Right cardiac atrium (tissue), 5 donors: ENCODE measurements around the gene HJURP. TPM values are rescaled to one million over a fixed set of nuclear protein-coding genes. Genes with fewer than 3 reads are reported as not detected.

Experiments
- ATAC-seq, 2 donors: fragments of 200-7000 bp; cut with Tn5 transposase; one replicate each; pipeline versions ENCODE4 v1.8.0 to v1.9.1; 2020; ENCODE audit warnings: moderate library complexity in 2 of 2, mild to moderate bottlenecking in 1 of 2
- DNase-seq, 3 donors: peaks; one replicate each; pipeline ENCODE4 v3.0.0-alpha.2; 2020
- H3K27ac ChIP-seq: one replicate; pipeline ENCODE4 v1.5.1; 2013; ENCODE audit warnings: mild to moderate bottlenecking, low read length, control low read depth, moderate library complexity
- H3K27me3 ChIP-seq: one replicate; pipeline ENCODE4 v1.6.1; 2013; ENCODE audit not compliant: control insufficient read depth, insufficient read depth
- H3K4me1 ChIP-seq: one replicate; pipeline ENCODE4 v1.6.1; 2013; ENCODE audit warnings: low read length; ENCODE audit not compliant: control insufficient read depth, insufficient read depth
- H3K4me3 ChIP-seq: one replicate; pipeline ENCODE4 v1.5.1; 2013; ENCODE audit warnings: low read length, control low read depth
- H3K9me3 ChIP-seq: one replicate; pipeline ENCODE4 v1.6.1; 2013; ENCODE audit warnings: low read length; ENCODE audit not compliant: control insufficient read depth
- WGBS: extraction: QIAGEN DNeasy Blood & Tissue Kit; methylation state at CpG from one replicate; pipeline ENCODE4 v1.1.7; 2013; 5-methylcytosine and 5-hydroxymethylcytosine counted together
- intact Hi-C, 4 donors: fragments of 100-400 bp; cut with DNase I; formaldehyde crosslinking; loops; one replicate each; pipeline versions ENCODE4 v1.11.0 to v1.14.0; 2022 to 2023
- polyA plus RNA-seq: library from polyadenylated mRNA; stranded (reverse); fragments of 200-250 nt; gene quantifications from one replicate; pipeline ENCODE4 v1.2.3, GENCODE V29; 2013
- total RNA-seq, 4 donors: library from RNA; stranded (reverse); fragmentation: NEBNext Ultra II Directional; extraction: Animal tissue kit (Norgen Biotek cat#: 25700); gene quantifications; one replicate each; pipeline ENCODE4 v1.2.1, GENCODE V29; 2021
- donor health status: healthy with polysubstance abuse.
- donor health status: DM: no; HTN: yes; CAD: no.
- donor health status: DM: no; HTN: no; CAD: no.
- donor health status: DM: no; HTN: yes; CAD: no; lungs with severe emphysema.
- donor health status: DM: yes; HTN: yes; CAD: no.

Gene HJURP
- total and polyA plus RNA-seq, 5 donors, result 0.09 to 0.94 (median 0.77) TPM; not detected in 2

DNA sequence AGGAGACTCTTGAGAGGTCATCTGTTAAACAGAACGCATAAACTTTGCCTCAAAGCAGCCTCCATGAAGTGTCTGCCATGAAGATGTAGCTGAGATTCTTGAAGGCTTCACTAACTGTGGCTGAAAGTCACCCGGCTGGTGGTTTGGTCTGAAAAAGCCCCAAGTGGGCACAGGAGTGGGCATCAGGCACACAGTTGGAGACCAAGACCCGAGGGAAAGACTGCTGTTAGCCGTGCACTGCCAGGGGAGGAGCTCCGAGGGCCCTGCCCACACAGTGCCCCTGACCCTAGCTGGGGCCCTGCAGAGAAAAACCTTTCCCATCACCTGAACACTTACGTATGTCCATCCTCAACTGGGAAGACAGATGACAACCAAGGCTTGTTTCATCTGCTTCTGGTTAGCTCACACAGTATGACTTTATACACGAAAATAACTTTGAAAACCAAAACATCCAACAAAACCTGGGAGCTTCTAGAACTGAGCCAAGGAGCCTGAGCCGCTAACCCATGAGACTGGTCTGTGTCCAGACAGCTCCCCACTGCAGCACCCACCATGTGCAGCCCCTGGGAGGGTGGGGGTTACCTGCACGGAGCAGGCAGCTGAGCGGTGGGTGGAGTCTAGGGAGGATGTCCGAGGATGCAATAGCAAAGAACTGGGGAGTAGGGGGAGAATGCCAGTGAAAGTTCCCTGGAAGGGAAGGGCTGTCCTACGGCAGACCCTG, 15.4 kb downstream of the HJURP start:
- WGBS, result 86% methylated on average over 12 of the region's 12 CpGs
- no peak for ATAC-seq

DNA sequence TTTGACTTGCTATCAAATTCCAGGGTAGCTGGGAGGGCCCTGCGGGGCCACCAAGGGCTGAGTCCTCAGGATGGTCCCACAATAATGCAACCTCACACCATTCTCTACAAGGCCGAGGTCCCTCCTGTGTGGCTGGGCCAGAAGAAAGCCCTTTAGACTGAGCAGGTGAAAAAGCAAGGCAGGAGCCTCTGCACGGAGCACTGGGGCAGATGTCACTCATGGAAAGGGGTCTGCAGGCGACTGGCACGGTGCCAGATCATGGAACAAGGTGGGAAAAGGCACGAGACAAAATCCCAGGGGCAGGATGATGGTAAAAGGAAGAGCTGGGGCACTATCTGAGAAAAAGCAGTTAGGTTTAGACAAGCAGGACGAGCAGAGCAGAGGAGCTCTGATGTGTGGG, 16.1 kb downstream of the HJURP start:
- no peak for ATAC-seq

More for the DNA sequence above, 15.4 kb downstream of the HJURP start:
- no peaks in the 10 kb centered on the region for H3K27me3 ChIP-seq
- H3K4me3 ChIP-seq, result no peak overlapping the region
- H3K9me3 ChIP-seq, result no peaks in the 10 kb centered on the region
- intact Hi-C loops, result no loop called here
- H3K27ac ChIP-seq, result no peak overlapping the region
- DNase-seq, result no peak
- no peaks in the 10 kb centered on the region for H3K4me1 ChIP-seq

DNA sequence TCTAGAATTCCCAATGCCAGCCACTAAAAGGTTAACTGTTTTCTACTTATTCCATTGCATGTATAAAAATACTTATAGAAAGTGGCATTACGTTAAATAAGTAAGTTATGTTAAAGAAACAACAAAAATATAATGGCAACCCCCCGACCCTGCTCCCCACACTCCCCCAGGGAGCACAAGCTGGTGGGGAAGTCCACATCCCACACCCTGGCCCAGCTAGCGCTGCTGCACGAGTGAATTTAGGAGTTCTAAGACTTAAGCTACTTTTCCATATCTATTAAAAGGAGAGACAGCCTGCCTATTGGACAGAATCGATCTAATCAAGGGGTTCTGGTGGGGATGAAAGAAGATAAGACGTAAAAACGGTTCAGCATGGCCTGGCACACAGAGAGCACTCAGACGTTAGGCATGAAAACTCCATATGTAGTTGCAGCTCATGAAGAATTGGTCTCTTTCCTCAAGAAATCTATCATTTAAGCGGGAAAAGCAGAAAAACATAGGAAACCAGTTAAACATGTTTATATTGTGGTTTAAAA, 16.6 kb downstream of the HJURP start:
- Histone ChIP-seq H3K4me3 (no peak overlapping the region), H3K27me3 (no peaks in the 10 kb centered on the region), H3K9me3 (no peaks in the 10 kb centered on the region), H3K27ac (no peak overlapping the region), H3K4me1 (no peaks in the 10 kb centered on the region)
- intact Hi-C loops, result no loop called here
- ATAC-seq (no peak), DNase-seq (no peak)
- 79% methylated on average over 9 of the region's 9 CpGs for WGBS

More for the DNA sequence above, 16.1 kb downstream of the HJURP start:
- no peaks in the 10 kb centered on the region for H3K9me3 ChIP-seq
- H3K27me3 ChIP-seq, result no peaks in the 10 kb centered on the region
- 78% methylated on average over 7 of the region's 7 CpGs for WGBS
- H3K27ac ChIP-seq, result no peak overlapping the region
- no peak overlapping the region for H3K4me3 ChIP-seq
- no peaks in the 10 kb centered on the region for H3K4me1 ChIP-seq
- DNase-seq, result no peak
- intact Hi-C loops, result no loop called here

GRCh38 chr2:233836359-233836758, 18.0 kb downstream of the HJURP start:
- WGBS, result 99% methylated on average over 7 of the region's 7 CpGs
- ATAC-seq (no peak), DNase-seq (no peak)
- H3K27me3 ChIP-seq, result no peaks in the 10 kb centered on the region
- no peaks in the 10 kb centered on the region for H3K4me1 ChIP-seq
- no peak overlapping the region for H3K4me3 ChIP-seq
- H3K9me3 ChIP-seq, result no peaks in the 10 kb centered on the region
- H3K27ac ChIP-seq, result no peak overlapping the region
- intact Hi-C loops, result no loop called here

DNA sequence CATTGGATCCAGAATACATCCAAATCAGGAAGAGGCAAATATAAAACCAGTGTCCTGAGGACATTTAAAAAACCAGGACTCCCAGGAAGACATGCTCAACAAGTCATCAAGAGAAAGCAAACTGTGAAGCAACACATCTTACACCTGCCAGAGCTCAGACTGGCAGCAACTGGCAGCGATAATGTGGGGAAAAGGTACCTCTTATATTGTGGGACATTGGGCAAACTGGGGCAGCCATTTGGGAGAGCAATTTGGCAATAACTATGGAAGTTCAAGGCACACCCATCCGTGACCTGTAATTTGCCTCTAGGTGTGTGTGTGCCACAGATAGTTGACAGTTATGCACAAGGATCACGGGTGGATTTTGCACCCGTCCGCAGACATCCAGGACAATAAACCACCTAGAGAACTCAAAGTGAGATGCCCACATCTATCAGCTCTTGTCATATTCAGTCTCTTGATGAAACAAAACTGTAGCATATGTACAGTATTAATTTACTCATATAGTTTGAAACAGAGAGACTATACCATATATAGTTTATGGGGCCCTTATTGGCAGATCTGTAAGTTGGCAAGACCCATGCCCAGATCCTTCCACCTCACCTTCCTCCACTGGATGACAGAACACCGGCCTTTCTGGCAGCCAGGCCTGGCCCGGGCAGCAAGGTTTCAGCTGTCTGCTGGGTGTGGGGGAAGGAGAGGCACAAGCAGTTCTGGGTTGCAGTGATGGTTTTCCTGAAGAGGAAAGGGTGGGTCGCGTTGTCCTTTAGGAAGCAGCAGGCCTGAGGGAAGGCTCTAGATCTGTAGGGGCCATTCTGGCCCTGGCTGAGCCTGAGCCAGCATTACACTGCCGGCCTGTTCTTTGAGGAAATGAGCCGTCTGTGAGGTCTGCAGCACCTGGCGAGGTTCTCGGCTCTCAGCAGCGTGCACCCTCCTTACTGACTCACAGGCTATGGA, 18.8 kb downstream of the HJURP start:
- Histone ChIP-seq H3K9me3 (no peaks in the 10 kb centered on the region), H3K4me1 (no peaks in the 10 kb centered on the region), H3K4me3 (no peak overlapping the region), H3K27me3 (no peaks in the 10 kb centered on the region), H3K27ac (no peak overlapping the region)
- DNase-seq, result no peak
- intact Hi-C loops, result no loop called here
- no peak for ATAC-seq
- 92% methylated on average over 14 of the region's 14 CpGs for WGBS

GRCh38 chr2:233833345-233833744, 21.0 kb downstream of the HJURP start:
- intact Hi-C loops, result no loop called here
- no peak for ATAC-seq
- Histone ChIP-seq H3K4me1 (no peaks in the 10 kb centered on the region), H3K27me3 (no peaks in the 10 kb centered on the region), H3K27ac (no peak overlapping the region), H3K4me3 (no peak overlapping the region), H3K9me3 (no peaks in the 10 kb centered on the region)
- DNase-seq, result no peak
- WGBS, result 45% methylated on average over 10 of the region's 10 CpGs

DNA sequence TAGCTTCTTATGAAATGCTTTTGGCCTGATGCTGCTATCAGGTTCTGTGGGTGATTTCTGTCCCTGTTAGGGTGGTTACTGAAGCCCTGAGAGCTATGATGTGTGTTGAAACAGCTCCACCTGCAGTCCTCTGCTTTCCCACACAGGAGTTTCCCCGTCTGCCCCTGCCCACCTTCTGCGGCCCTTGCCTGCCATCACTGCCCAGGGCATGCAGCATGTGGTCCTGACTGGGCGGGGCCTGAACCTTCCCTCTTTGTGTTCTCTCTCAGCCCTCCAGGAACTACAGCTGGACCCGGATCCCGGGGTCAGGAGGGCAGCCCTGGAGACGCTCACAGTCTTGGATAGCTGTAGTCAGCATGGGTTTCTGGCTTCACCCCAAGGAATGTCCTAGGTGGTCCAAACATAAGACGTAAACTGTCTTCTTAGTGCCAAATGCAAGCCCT, 21.4 kb downstream of the HJURP start:
- WGBS, result 44% methylated on average over 7 of the region's 7 CpGs
- DNase-seq (peak in 1 of 3 donors; percentile 11), ATAC-seq (peak in 1 of 2 donors; percentile 17)
- intact Hi-C loops, result no loop called here
- no peak overlapping the region for H3K27ac ChIP-seq
- H3K9me3 ChIP-seq, result no peaks in the 10 kb centered on the region
- no peak overlapping the region for H3K4me3 ChIP-seq
- H3K4me1 ChIP-seq, result no peaks in the 10 kb centered on the region
- no peaks in the 10 kb centered on the region for H3K27me3 ChIP-seq

GRCh38 chr2:233832414-233832813, 21.9 kb downstream of the HJURP start:
- no peaks in the 10 kb centered on the region for H3K9me3 ChIP-seq
- H3K27ac ChIP-seq, result no peak overlapping the region
- H3K27me3 ChIP-seq, result no peaks in the 10 kb centered on the region
- DNase-seq (no peak), ATAC-seq (no peak)
- WGBS, result 73% methylated on average over 9 of the region's 9 CpGs
- intact Hi-C loops, result no loop called here
- H3K4me3 ChIP-seq, result no peak overlapping the region
- H3K4me1 ChIP-seq, result no peaks in the 10 kb centered on the region

- 95% methylated on average over 6 of the region's 6 CpGs for WGBS
- Histone ChIP-seq H3K9me3 (no peaks in the 10 kb centered on the region), H3K27me3 (no peaks in the 10 kb centered on the region), H3K4me3 (no peak overlapping the region), H3K27ac (no peak overlapping the region), H3K4me1 (no peaks in the 10 kb centered on the region)
- DNase-seq, result no peak
- intact Hi-C loops, result no loop called here
- ATAC-seq, result no peak
Measured at GRCh38 chr2:233831861-233832260, 22.5 kb downstream of the HJURP start.

GRCh38 chr2:233831011-233831721, 23.2 kb downstream of the HJURP start:
- Histone ChIP-seq H3K27ac (no peak overlapping the region), H3K4me3 (no peak overlapping the region), H3K4me1 (no peaks in the 10 kb centered on the region), H3K9me3 (no peaks in the 10 kb centered on the region), H3K27me3 (no peaks in the 10 kb centered on the region)
- 80% methylated on average over 14 of the region's 14 CpGs for WGBS
- intact Hi-C loops, result no loop called here
- DNase-seq, result peak in 1 of 3 donors; percentile 40
- peak in 1 of 2 donors; percentile 11 for ATAC-seq
